Measurements from ENCODE around the gene RBBP6.

DNA sequence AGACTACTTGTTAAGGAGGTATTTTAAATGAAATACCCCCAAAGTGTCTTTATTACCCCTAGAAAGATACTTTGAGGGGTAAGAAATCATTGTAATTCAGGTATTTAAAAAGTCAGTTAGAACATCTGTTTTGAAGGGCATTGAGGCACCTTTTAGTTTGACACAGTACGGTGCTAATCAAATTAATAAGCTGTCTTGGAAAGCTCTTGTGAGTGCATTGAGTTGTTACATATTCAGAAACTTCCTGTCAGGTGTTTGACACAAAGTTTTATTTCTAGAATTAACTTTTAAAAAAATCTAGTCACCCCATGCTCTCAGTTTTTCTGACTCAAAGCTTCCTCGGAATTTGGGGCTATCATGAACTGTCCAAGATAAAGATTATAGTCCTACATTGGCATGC, 4.6 kb downstream of the RBBP6 start:
- no peak for TF ChIP-seq CTCF (conservative IDR thresholded peaks at IDR 0.05)
- TF ChIP-seq EZH2 (IDR thresholded peaks at IDR 0.05; ENCODE audit: low read depth): no peak

Measured in PC-9 (cell line).